ENCODE measurements around the gene SNTN. TPM values are rescaled to one million over a fixed set of nuclear protein-coding genes. Genes with fewer than 3 reads are reported as not detected.

SNTN gene
- total and polyA plus RNA-seq, 2 donors (not counting 3 experiments of a cell fraction or from before 2014, with no cell fraction given): not detected

DNA sequence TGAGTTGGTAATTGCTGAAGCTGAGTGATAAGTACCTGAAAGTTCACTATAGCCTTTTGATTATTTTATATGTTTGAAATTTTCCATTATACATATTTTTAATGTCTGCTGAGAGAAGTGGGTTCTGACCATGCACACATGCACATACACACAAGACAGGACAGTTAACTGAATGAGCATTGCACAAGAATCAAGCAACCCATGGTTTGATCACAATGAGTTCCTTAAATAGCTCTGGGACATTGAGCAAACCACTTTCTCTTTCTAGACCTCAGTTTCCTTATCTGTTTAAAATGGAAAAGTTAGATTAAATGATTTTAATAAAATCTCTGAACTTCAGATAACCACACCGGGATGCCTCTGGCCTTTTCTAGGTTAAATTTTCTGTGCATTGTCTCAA is 26.7 kb downstream of the SNTN start:
- Histone ChIP-seq H3K4me3 (replicated peaks in 1 of 3; ENCODE audit: insufficient read depth in 1 of 3, low read depth in 1 of 3, low read length in 3 of 3) (no peak overlapping the region), H3K27ac (ENCODE audit: insufficient read depth, low read depth, low read length) (no peak overlapping the region), H4K20me1 (replicated peaks; ENCODE audit: control insufficient read depth, extremely low read depth, insufficient read depth, low read length) (no peaks in the 10 kb centered on the region), H2AFZ (ENCODE audit: low read depth, low read length) (no peak overlapping the region), H3K9me3 (replicated peaks; ENCODE audit: control insufficient read depth, insufficient read depth, low read length) (no peaks in the 10 kb centered on the region), H3K4me2 (ENCODE audit: insufficient read depth, low read length) (no peak overlapping the region), H3K9ac (replicated peaks; ENCODE audit: extremely low read depth, insufficient read depth, low read length) (no peak overlapping the region), H3K79me2 (ENCODE audit: control insufficient read depth, insufficient read depth, low read length) (no peaks in the 10 kb centered on the region), H3K36me3 (ENCODE audit: control insufficient read depth in 2 of 2, extremely low read depth in 1 of 2, insufficient read depth in 2 of 2, low read length in 2 of 2) (no peaks in the 10 kb centered on the region), H3K9me1 (replicated peaks; ENCODE audit: control insufficient read depth, extremely low read depth, insufficient read depth, low read length) (no peaks in the 10 kb centered on the region), H3K27me3 (ENCODE audit: control insufficient read depth in 2 of 2, insufficient read depth in 2 of 2, low read length in 2 of 2) (no peaks in the 10 kb centered on the region), H3K4me1 (ENCODE audit: control insufficient read depth, extremely low read depth, insufficient read depth, low read length) (no peaks in the 10 kb centered on the region)
- DNase-seq (ENCODE audit: low read depth, low spot score): no peak
- intact Hi-C loops (cut with micrococcal nuclease) (no loop called here), dilution Hi-C loops (cut with MboI; ENCODE audit: extremely low pct_ligation_motif_present, low sequenced_read_pairs) (no loop called here)
- BruUV-seq (replicated peaks): no TSS peak
- ChIA-PET POLR2A (no interaction called here), CTCF (no interaction called here)
- TF ChIP-seq GATA2 (IDR thresholded peaks at IDR 0.05; ENCODE audit: insufficient read depth, insufficient read length, low read depth, low read length) (no peak), EZH2 (IDR thresholded peaks at IDR 0.05; ENCODE audit: borderline replicate concordance, low read depth, low read length, severe bottlenecking) (no peak), POLR2A (IDR thresholded peaks at IDR 0.05; ENCODE audit: low read depth, low read length) (no peak), JUN (IDR thresholded peaks at IDR 0.05; ENCODE audit: borderline replicate concordance, insufficient read depth, insufficient read length, low read depth) (no peak), MYC (IDR thresholded peaks at IDR 0.05; ENCODE audit: low read depth, low read length) (no peak), CTCF (IDR thresholded peaks at IDR 0.05; ENCODE audit: extremely low read depth in 1 of 2, insufficient read depth in 1 of 2, low read depth in 1 of 2, low read length in 2 of 2) (no peak), POLR2AphosphoS5 (IDR thresholded peaks at IDR 0.05; ENCODE audit: insufficient read depth, low read depth, low read length) (no peak), FOS (IDR thresholded peaks at IDR 0.05; ENCODE audit: borderline replicate concordance, insufficient read depth, low read length) (no peak)
- TF ChIP-seq, protein P1, sequence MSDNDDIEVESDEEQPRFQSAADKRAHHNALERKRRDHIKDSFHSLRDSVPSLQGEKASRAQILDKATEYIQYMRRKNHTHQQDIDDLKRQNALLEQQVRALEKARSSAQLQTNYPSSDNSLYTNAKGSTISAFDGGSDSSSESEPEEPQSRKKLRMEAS (IDR thresholded peaks at IDR 0.05; ENCODE audit: insufficient read depth, insufficient read length): no peak
- no peak for FAIRE-seq
